ENCODE results near the gene PHB1. TPM values are rescaled to one million over a fixed set of nuclear protein-coding genes. Genes with fewer than 3 reads are reported as not detected.

PHB1 gene
- total RNA-seq, 4 donors from 2014 or later, result 83.5 to 114 (median 90.4) TPM

DNA sequence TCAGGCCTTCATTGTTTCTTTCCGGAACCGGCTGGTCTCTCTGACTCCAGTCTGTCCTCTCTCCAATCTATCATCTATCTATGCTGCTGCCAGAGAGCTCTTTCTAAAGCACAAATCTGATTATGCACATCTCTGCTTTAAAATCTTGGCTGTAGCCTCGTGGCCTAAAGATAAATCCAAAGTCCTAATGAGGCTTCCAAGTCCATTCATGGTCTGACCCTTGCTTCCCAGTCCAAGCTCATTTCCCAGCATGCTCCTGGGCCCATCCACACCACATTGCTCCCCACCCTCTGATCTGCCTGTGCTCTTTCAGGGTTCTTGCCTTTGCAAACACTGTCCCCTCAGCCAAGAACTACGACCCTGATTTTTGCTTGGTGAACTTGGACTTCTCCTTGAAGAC, 21.5 kb upstream of the PHB1 start:
- H3K4me1 ChIP-seq, result peaks cover 0 to 47% (median 8%) of the 10 kb centered on the region in 4 donors
- H3K4me3 ChIP-seq, result no peak overlapping the region
- no peak for DNase-seq (ENCODE audit: low spot score in 2 of 2)
- H3K27me3 ChIP-seq, result no peaks in the 10 kb centered on the region
- WGBS, 2 donors, result 41 to 46% methylated on average over 4 of the region's 4 CpGs
- TF ChIP-seq, protein P1, sequence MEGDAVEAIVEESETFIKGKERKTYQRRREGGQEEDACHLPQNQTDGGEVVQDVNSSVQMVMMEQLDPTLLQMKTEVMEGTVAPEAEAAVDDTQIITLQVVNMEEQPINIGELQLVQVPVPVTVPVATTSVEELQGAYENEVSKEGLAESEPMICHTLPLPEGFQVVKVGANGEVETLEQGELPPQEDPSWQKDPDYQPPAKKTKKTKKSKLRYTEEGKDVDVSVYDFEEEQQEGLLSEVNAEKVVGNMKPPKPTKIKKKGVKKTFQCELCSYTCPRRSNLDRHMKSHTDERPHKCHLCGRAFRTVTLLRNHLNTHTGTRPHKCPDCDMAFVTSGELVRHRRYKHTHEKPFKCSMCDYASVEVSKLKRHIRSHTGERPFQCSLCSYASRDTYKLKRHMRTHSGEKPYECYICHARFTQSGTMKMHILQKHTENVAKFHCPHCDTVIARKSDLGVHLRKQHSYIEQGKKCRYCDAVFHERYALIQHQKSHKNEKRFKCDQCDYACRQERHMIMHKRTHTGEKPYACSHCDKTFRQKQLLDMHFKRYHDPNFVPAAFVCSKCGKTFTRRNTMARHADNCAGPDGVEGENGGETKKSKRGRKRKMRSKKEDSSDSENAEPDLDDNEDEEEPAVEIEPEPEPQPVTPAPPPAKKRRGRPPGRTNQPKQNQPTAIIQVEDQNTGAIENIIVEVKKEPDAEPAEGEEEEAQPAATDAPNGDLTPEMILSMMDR (IDR thresholded peaks at IDR 0.05), result no peak
- TF ChIP-seq POLR2A (IDR thresholded peaks at IDR 0.05) (no peak), EP300 (IDR thresholded peaks at IDR 0.05) (no peak)
- H3K9me3 ChIP-seq, result no peaks in the 10 kb centered on the region
- H3K27ac ChIP-seq, result peak overlapping the region in 2 of 4 donors; percentile 29 to 43
- H3K36me3 ChIP-seq, result no peaks in the 10 kb centered on the region

DNA sequence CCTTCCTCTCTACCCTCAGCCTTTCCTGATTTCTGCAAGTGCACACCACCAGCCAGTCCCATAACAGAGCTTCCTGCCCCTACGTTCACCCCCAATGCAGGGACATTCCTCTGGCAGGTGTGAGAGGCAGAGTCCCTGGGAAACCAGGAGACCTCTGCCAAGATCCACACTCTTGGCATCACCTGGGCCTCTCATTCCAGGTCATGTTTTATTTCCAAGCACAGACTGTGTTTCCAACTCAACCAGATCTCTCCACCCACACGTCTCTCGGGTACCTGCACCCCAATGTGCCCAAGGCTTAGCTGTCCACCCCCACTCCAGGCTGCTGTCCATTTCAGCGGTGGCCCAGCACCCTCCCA, 21.0 kb upstream of the PHB1 start:
- H3K4me3 ChIP-seq, result no peak overlapping the region
- peaks cover 0 to 47% (median 8%) of the 10 kb centered on the region in 4 donors for H3K4me1 ChIP-seq
- no peaks in the 10 kb centered on the region for H3K36me3 ChIP-seq
- DNase-seq (ENCODE audit: low spot score in 2 of 2), result no peak
- TF ChIP-seq EP300 (IDR thresholded peaks at IDR 0.05) (no peak), POLR2A (IDR thresholded peaks at IDR 0.05) (no peak)
- TF ChIP-seq, protein P1 (IDR thresholded peaks at IDR 0.05), result no peak
- WGBS, 2 donors, result 56 to 60% methylated on average over 4 of the region's 4 CpGs
- no peaks in the 10 kb centered on the region for H3K9me3 ChIP-seq
- H3K27me3 ChIP-seq, result no peaks in the 10 kb centered on the region
- peak overlapping the region in 2 of 4 donors; percentile 29 to 43 for H3K27ac ChIP-seq

DNA sequence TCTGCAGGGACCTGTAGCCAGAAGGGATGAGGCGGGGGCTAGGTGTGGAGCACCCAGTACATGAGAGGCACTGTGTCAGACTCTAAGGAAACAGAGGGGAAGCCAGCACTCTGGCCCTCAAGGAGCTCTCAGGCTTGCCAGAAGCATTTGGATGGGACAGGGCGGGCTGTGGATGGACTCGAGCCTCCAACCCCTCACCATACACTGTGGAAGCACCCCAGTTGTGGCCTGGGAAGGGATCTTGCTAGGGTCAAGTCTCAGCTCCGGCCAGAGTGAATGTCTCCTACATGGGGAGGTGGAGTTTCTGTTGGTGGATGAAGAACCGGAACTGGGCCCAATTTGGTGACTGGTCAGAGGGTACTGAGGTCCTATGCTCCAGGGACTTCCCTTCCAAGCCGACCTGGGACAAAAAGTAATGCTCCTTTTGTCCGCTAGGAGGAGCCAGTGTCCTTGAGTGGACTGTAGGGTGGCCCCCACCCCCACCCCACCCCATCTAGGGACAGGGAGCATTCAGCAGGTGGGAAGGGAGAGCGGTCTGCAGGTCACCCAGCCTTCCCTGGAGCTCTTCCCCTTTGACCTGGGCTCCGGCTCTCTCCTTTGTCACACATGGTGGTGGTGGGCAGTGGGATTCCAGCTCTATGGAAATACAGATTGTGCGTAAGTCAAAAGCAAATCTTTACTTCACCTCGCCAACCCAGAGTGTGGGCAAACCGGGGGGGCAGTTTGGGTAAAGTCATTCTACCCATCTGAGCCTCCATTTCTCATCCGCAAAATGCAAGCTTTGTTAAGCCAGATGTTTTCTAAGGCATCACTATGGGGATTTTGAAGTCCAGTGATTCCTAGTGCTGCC, 20.4 kb upstream of the PHB1 start:
- Histone ChIP-seq H3K27me3 (no peaks in the 10 kb centered on the region), H3K9me3 (no peaks in the 10 kb centered on the region), H3K36me3 (no peaks in the 10 kb centered on the region), H3K27ac (peak overlapping the region in 2 of 4 donors; percentile 29 to 43), H3K4me3 (no peak overlapping the region), H3K4me1 (peaks cover 0 to 41% (median 8%) of the 10 kb centered on the region in 4 donors)
- DNase-seq (ENCODE audit: low spot score in 2 of 2), result peak in 1 of 2 donors; percentile 70
- TF ChIP-seq EP300 (IDR thresholded peaks at IDR 0.05), result no peak
- TF ChIP-seq, protein P1 (IDR thresholded peaks at IDR 0.05), result peak; percentile 66 to 88 (median 71)
- WGBS, 2 donors, result 48 to 49% methylated on average over 12 to 13 of the region's 13 CpGs

DNA sequence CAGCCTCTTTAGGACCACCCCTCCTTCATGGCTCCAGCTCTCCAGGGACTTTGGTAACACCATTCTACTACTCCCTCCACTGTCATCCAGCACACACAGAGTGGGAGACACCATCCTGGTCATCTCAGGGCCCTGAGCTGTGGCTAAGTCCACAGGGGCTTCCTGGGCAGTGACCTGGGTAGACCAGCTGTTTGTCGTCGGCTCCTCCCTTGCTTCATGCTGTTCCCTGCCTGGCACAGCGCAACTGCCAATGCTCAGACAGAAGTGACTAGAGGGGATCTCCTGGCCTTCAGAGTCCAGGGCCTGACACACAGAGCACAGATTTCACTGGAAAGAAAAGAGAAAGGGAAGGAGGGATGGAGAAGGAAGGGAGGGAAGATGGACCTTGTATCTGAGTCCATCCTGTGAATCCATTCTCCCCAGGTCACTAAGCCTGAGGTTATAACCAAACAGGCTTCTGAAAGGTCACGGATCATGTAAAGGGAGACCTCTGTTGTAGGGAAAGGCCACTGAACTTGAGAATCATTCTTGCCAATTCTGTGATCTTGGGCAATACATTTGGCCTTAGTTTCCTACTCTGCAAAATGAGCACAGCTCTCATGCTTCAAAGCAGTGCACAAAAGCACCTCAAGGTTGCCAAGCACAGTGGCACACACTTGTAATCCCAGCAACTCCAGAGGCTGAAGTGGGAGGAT, 18.5 kb upstream of the PHB1 start:
- WGBS, 2 donors, result 82 to 83% methylated on average over 4 of the region's 4 CpGs

More for the DNA sequence above, 18.5 kb upstream of the PHB1 start:
- Histone ChIP-seq H3K9me3 (no peaks in the 10 kb centered on the region), H3K27me3 (no peaks in the 10 kb centered on the region), H3K4me3 (no peak overlapping the region), H3K36me3 (no peaks in the 10 kb centered on the region), H3K27ac (no peak overlapping the region), H3K4me1 (peaks cover 0 to 22% (median 4%) of the 10 kb centered on the region in 4 donors)
- no peak for DNase-seq (ENCODE audit: low spot score in 2 of 2)
- TF ChIP-seq, protein P1 (IDR thresholded peaks at IDR 0.05), result no peak
- TF ChIP-seq POLR2A (IDR thresholded peaks at IDR 0.05), result no peak
- no peak for TF ChIP-seq EP300 (IDR thresholded peaks at IDR 0.05)

All from tibial nerve (tissue), 4 donors.